HG03108 (cell line): ENCODE results near the gene THBD.

Source experiments
- ATAC-seq: cut with Tn5 transposase; IDR thresholded peaks from one replicate; pipeline ENCODE4 v1.9.1; 2021; ENCODE audit warnings: moderate library complexity; ENCODE audit not compliant: unreplicated experiment

Gene THBD

GRCh38 chr20:23018941-23019340 is 30.5 kb downstream of the THBD start:
- no peak for ATAC-seq

GRCh38 chr20:23018432-23018831 is 31.0 kb downstream of the THBD start:
- ATAC-seq, result no peak

- ATAC-seq, result no peak
These were observed 32.0 kb downstream of the THBD start for GRCh38 chr20:23017516-23017915.

GRCh38 chr20:23013429-23013828 is 36.0 kb downstream of the THBD start:
- no peak for ATAC-seq

- ATAC-seq, result no peak
These were observed 38.3 kb downstream of the THBD start for GRCh38 chr20:23011008-23011721.

GRCh38 chr20:23010096-23010495 is 39.4 kb downstream of the THBD start:
- no peak for ATAC-seq

- ATAC-seq, result no peak
These were observed 39.8 kb downstream of the THBD start for GRCh38 chr20:23009636-23010035.

- ATAC-seq, result no peak
These were observed 40.8 kb downstream of the THBD start for GRCh38 chr20:23008667-23009066.

- ATAC-seq, result no peak
These were observed 41.4 kb downstream of the THBD start for GRCh38 chr20:23007886-23008655.

GRCh38 chr20:23007462-23007861 is 42.0 kb downstream of the THBD start:
- ATAC-seq, result no peak

- no peak for ATAC-seq
These were observed 43.7 kb downstream of the THBD start for GRCh38 chr20:23005776-23006175.

GRCh38 chr20:23003881-23004460 is 45.5 kb downstream of the THBD start:
- no peak for ATAC-seq

GRCh38 chr20:23003077-23003635 is 46.3 kb downstream of the THBD start:
- no peak for ATAC-seq

- no peak for ATAC-seq
These were observed 47.2 kb downstream of the THBD start for GRCh38 chr20:23002276-23002675.

GRCh38 chr20:23000232-23000947 is 49.1 kb downstream of the THBD start:
- no peak for ATAC-seq

- no peak for ATAC-seq
These were observed 49.7 kb downstream of the THBD start for GRCh38 chr20:22999756-23000155.

- no peak for ATAC-seq
These were observed 51.0 kb downstream of the THBD start for GRCh38 chr20:22998476-22998875.

- ATAC-seq, result no peak
These were observed 53.5 kb downstream of the THBD start for GRCh38 chr20:22995923-22996322.
